Frontal cortex (tissue), 4 donors: ENCODE measurements around the gene OR7A5. TPM values are rescaled to one million over a fixed set of nuclear protein-coding genes. Genes with fewer than 3 reads are reported as not detected.
"Not testable (repeated sequence)": the region's sequence is repeated elsewhere in the genome, so short reads cannot be mapped to it uniquely, and the experiment has no call there.

ENCODE experiments used
- DNase-seq, 2 donors: peaks; one replicate each; pipeline ENCODE4 v3.0.0; 2012; ENCODE audit warnings: low spot score in 2 of 2
- FAIRE-seq: peaks from 2 replicates; lab custom pipeline; 2012; peaks lifted over from hg19 to GRCh38; lab: Jason Lieb, UNC
- small RNA-seq: library from RNA; depleted of rRNA; stranded (forward); fragments of <200 nt; gene quantifications from one replicate; pipeline ENCODE3, GENCODE V24; 2014
- total RNA-seq: library from RNA; depleted of rRNA; stranded (reverse); fragments of >200 nt; gene quantifications from one replicate; pipeline ENCODE4 v1.2.3, GENCODE V29; 2014
- donor health status: control.
- donor health status: control.
- donor health status: control.

OR7A5 gene
- total RNA-seq, 1 donor from 2014 or later = not detected

DNA sequence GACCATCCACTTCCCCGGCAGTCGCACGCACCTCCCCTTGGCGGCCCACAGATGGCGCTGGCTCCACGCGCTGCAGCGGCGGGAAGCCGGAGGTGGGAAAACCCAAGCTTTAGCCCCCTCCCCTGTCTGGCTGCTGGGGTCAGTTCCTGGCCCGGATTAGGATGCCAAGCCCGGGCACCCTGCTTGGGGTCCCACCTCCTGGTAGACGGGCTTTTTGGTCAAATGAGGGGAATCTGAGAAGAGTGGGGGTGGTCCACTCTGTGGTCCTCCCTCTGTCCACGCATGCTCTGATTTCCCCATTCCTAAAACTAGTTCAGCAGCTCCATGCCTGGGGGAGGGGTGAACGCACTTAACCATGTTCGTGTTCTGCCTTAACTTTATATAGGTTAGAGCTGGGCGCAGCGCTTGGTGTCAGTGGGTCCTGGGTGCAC is 48.5 kb downstream of the OR7A5 start:
- DNase-seq (no peak), FAIRE-seq (no peak)

DNA sequence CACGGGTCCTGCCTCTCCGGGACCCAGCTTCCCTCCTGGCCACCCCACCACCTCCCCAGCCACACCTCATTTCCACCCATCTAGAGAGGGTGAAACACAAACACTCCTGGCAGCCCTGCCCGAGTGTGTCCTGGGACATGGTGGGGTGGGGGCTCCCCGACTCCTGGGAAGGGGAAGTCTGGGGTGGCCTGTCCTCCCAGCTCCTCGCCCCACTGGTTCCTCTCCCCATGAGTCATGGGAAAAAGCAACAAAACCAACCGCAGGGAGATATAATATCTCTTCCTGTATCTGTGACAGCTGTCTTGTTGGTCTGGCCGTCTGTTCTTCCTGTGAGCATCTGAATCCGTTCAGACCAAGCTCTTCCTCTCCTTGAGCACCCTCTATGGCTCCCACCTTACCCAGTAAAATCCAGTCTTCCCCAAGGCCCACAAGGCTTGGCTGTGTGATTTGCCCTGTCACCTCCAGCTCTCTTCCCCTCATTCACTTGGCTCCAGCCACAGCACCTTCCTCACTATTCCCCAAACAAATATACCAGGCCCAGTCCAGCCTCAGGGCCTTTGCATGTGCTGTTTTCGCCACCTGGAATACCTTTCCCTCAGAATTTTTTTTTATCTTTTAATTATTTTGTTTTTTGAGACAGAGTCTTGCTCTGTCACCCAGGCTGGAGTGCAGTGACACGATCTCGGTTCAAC is 49.7 kb downstream of the OR7A5 start:
- DNase-seq, FAIRE-seq: not testable (repeated sequence)

GRCh38 chr19:14784730-14785101 is 50.3 kb downstream of the OR7A5 start:
- FAIRE-seq, DNase-seq: not testable (repeated sequence)

GRCh38 chr19:14783410-14783998 is 51.5 kb downstream of the OR7A5 start:
- not testable (repeated sequence) for FAIRE-seq, DNase-seq

DNA sequence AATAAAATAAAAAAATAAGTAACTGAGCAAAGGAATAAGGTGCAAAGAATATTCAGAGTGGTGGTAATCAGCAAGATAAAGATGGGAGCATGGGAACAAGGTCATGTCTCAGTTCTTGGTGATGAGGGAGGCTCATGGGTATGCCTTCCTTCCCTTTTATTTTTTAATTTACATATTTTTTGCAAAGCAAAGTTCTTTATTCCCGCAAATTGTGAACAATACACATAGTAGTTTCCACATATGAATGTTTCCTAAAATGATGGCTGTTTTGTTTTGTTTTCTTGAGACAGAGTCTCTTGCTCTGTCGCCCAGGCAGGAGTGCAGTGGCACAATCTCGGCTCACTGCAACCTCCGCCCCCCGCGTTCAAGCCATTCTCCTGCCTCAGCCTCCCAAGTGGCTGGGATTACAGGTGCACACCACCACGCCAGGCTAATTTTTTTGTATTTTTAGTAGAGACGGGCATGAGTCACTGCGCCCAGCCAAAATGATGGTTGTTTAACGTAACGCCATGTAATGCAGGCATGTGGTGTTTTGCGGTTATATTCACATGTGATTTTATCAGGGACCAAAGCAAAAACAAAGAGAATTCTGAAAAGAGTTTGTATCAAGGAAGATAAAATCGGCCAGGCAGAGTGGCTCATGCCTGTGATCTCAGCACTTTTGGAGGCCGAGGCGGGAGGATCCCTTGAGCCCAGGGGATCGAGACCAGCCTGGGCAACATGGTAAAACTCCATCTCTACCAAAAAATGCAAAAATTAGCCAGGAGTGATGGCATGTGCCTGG is 52.2 kb downstream of the OR7A5 start:
- no peak for FAIRE-seq
- DNase-seq = no peak

GRCh38 chr19:14781713-14782536 is 53.1 kb downstream of the OR7A5 start:
- FAIRE-seq = not testable (repeated sequence)

DNA sequence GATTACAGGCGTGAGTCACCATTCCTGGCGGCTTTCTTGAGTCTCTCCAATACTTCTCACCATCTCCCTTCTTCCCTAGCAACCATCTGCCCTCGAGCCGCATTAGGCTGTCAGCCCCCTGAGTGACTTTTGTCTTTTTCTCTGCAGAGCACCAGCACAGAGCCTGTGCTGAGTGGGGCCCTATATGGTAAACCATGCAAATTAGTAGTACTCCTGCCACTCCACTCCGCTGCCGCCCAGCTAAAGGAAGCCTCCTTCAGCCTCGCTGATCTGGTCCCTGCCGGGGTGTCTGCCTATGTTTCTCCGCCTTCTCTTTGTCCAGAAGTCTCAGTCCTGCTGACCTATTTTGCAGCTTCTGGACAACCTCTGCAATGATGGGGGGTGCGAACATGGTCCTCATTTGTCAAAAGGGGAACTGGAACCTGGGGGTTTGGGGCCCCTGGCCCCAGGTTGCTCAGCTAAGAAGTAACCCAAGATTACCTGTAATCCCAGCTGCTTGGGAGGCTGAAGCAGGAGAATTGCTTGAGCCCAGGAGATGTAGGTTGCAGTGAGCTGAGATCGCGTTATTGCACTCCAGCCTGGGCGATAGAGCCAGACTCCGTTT is 54.3 kb downstream of the OR7A5 start:
- FAIRE-seq, DNase-seq: not testable (repeated sequence)

More at GRCh38 chr19:14781713-14782536, 53.1 kb downstream of the OR7A5 start:
- DNase-seq = not testable (repeated sequence)

DNA sequence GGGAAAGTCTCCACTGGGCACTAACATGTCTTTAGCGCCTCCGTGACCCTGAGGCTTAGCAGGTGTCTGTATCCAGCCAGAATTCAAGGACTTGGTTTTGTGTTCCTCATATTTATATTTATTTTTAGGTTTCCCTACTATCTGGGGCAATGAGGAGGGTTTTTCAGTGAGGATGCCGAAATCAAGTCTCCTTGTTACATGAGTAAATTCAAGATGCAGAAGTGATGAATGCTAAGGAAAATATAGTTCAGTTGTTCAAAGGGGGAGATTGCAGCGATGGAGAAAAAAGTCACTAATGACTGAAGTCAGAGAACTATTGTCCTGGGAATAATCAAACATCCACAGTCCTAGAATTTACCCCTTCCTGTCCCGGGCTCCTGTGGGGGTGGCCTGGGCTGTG is 55.8 kb downstream of the OR7A5 start:
- FAIRE-seq (no peak), DNase-seq (no peak)

DNA sequence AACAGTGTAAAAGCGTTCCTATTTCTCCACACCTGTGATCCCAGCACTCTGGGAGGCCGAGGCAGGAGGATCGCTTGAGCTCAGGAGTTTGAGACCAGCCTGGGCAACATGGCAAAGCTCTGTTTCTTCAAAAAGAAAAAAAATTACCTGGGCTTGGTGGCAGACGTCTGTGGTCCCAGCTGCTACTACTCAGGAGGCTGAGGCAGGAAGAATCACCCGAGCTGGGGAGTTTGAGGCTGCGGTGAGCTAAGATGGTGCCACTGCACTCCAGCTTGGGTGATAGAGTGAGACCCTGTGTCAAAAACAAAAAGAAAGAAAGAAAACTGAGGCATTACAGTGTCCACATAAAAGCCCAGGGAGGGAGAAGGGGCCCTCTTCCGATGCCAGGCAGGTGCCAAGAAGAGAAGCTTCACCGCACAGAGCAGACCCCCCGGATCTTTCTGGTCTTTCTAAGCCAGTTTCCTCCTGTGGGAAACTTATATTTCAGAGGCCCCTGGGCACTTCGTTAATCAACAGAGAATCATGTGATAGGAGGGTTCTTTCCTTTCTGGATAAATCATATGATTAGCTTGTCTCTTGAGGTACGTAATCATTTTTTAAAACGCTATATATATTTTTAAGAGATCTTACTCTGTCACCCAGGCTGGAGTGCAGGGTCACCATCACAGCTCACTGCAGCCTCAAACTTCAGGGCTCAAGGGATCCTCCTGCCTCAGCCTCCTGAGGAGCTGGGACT is 56.7 kb downstream of the OR7A5 start, which contains the start of gene ADGRE2:
ADGRE2 (minus strand) TSS at position 451 of the 736 bp plus-strand sequence. CDS start 1,804 bp downstream, outside the sequence.
- not testable (repeated sequence) for FAIRE-seq, DNase-seq

DNA sequence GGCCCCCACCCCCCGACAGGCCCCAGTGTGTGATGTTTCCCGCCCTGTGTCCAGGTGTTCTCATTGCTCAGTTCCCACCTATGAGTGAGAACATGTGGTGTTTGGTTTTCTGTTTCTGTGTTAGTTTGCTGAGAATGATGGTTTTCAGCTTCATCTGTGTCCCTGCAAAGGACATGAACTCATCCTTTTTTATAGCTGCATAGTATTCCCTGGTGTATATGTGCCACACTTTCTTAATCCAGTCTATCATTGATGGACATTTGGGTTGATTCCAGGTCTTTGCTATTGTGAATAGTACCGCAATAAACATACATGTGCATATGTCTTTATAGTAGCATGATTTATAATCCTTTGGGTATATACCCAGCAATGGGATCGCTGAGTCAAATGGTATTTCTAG is 57.3 kb downstream of the OR7A5 start:
- not testable (repeated sequence) for DNase-seq

More for the DNA sequence above, 57.3 kb downstream of the OR7A5 start:
- FAIRE-seq = not testable (repeated sequence)

Small RNAs within 50 kb of the gene (small RNA-seq; reads per million reads assigned to genes)
- not detected for gene AC005255.1

Other genes starting within 250 kb of the OR7A5 start
- not detected for gene ADGRE3, start 160.3 kb downstream of the OR7A5 start, total RNA-seq
- 33.4 TPM for gene ZNF333, start 145.1 kb downstream of the OR7A5 start, total RNA-seq
- gene ADGRE2, start 56.6 kb downstream of the OR7A5 start, total RNA-seq = under 0.01 TPM
- gene OR7C1, start within 50 bp of the OR7A5 start, total RNA-seq = not detected
- not detected for gene OR7A10, start 13.7 kb upstream of the OR7A5 start, total RNA-seq
- gene OR7A17, start 50.9 kb upstream of the OR7A5 start, total RNA-seq = not detected
- not detected for gene OR7C2, start 106.3 kb upstream of the OR7A5 start, total RNA-seq
- gene SLC1A6, start 144.7 kb upstream of the OR7A5 start, total RNA-seq = 54.6 TPM
- gene CASP14, start 214.3 kb upstream of the OR7A5 start, total RNA-seq = not detected
- under 0.01 TPM for gene OR1I1, start 247.0 kb upstream of the OR7A5 start, total RNA-seq